Kidney epithelial cell (primary cell): ENCODE data around the gene GTF3C6. TPM values are rescaled to one million over a fixed set of nuclear protein-coding genes. Genes with fewer than 3 reads are reported as not detected.

Source experiments
- DNase-seq: peaks from one replicate; pipeline ENCODE4 v3.0.0-alpha.2; 2010; ENCODE audit warnings: low read depth
- H3K27me3 ChIP-seq: 2 replicates; pipeline ENCODE4 v1.6.0; 2011; ENCODE audit warnings: low read length; ENCODE audit not compliant: control insufficient read depth, insufficient read depth
- H3K36me3 ChIP-seq: 2 replicates; pipeline ENCODE4 v1.5.1; 2011; ENCODE audit warnings: low read length; ENCODE audit not compliant: control insufficient read depth, insufficient read depth
- H3K4me3 ChIP-seq: 2 replicates; pipeline ENCODE4 v1.5.1; 2011; ENCODE audit warnings: low read depth, mild to moderate bottlenecking, control low read depth, low read length
- total RNA-seq: library from RNA; depleted of rRNA; stranded (reverse); fragments of >200 nt; gene quantifications from 2 replicates; pipeline ENCODE4 v1.2.3, GENCODE V29; 2015
- TF ChIP-seq, protein P1 (sequence below): IDR thresholded peaks from 2 replicates; pipeline ENCODE4 v1.5.1; 2011; ENCODE audit warnings: mild to moderate bottlenecking, moderate library complexity, low read length, control low read depth, inconsistent platforms; ENCODE audit not compliant: insufficient read depth, poor library complexity, severe bottlenecking

Gene GTF3C6
- total RNA-seq, 1 donor from 2014 or later, result 66.3 TPM

DNA sequence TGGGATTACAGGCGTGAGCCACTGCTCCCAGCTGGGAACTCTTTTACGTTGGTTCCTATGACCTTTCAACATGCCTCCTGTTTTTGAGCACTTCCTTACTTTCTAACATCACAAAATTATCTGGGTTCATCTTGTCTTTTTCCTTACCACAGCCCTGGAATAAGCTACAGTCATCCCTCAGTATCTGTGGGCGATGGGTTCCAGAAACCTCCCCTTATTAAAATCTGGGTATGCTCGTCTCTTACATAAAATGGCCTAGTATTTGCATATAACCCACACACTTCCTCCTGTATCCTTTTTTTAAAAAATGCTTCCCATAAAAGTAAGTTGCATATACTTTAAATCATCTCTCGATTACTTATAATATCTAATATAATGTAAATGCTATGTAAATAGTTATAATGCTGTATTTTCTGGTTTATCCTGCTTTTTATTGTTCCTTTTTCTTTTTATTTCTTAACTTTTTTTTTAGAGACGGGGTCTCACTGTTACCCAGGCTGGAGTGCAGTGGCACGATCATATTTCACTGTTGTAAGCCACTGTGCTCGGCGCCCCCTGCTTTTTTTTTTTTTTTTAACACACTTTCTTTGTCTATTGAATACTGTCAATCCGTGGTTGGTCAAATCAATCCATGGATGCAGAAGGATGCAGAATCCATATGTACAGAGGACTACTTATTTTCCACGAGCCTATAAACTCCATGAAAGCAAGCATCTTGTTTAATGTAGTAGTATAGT lies 32.5 kb downstream of the GTF3C6 start:
- H3K36me3 ChIP-seq, result no peaks in the 10 kb centered on the region
- H3K4me3 ChIP-seq, result no peak overlapping the region
- DNase-seq, result no peak
- H3K27me3 ChIP-seq, result no peaks in the 10 kb centered on the region
- TF ChIP-seq, protein P1, sequence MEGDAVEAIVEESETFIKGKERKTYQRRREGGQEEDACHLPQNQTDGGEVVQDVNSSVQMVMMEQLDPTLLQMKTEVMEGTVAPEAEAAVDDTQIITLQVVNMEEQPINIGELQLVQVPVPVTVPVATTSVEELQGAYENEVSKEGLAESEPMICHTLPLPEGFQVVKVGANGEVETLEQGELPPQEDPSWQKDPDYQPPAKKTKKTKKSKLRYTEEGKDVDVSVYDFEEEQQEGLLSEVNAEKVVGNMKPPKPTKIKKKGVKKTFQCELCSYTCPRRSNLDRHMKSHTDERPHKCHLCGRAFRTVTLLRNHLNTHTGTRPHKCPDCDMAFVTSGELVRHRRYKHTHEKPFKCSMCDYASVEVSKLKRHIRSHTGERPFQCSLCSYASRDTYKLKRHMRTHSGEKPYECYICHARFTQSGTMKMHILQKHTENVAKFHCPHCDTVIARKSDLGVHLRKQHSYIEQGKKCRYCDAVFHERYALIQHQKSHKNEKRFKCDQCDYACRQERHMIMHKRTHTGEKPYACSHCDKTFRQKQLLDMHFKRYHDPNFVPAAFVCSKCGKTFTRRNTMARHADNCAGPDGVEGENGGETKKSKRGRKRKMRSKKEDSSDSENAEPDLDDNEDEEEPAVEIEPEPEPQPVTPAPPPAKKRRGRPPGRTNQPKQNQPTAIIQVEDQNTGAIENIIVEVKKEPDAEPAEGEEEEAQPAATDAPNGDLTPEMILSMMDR, result no peak

DNA sequence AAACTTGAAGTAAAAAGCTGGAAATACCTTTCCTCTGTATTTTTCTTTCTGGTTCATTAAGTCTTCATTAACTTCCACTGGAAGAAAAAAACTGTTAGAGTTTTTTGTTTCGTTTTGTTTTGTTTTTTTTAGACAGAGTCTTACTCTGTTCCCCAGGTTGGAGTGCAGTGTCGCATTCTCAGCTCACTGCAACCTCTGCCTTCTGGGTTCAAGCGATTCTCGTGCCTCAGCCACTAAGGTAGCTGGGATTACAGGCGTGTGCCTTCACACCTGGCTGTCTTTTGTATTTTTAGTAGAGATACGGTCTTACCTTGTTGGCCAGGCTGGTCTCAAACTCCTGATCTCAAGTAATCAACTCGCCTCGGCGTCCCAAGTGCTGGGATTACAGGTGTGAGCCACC lies 38.2 kb downstream of the GTF3C6 start:
- H3K27me3 ChIP-seq, result no peaks in the 10 kb centered on the region
- peaks cover 2% of the 10 kb centered on the region for H3K36me3 ChIP-seq
- DNase-seq, result no peak
- TF ChIP-seq, protein P1, result no peak
- H3K4me3 ChIP-seq, result no peak overlapping the region

DNA sequence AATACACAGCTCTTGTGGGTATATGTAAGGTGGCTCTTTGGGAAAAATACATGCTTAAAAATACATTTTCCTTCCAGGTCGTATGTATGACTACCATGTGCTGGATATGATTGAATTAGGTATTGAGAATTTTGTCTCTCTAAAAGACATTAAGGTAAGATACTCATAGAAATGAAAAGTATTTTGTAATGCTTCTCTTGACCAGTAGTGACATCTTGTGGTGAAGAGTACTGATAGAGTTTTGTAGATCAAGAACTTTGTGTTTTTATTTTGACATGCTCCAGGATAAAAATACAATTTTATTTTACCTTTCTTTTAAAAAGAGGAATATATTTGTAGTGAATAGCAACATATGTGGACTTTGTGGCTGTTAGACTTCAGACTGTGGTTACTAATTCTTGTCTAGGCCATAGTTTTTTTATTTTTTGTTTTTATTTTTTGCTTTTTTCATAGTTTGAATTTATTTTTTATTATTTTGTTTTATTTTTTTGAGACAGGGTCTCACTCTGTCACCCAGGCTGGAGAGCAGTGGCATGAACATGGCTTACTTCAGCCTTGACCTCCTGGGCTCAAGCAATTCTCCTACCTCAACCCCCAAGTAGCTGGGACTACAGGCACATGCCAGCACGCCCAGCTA lies 41.2 kb downstream of the GTF3C6 start:
- peaks cover 2% of the 10 kb centered on the region for H3K36me3 ChIP-seq
- no peak for DNase-seq
- TF ChIP-seq, protein P1, result peak; percentile 44
- no peak overlapping the region for H3K4me3 ChIP-seq
- H3K27me3 ChIP-seq, result no peaks in the 10 kb centered on the region

DNA sequence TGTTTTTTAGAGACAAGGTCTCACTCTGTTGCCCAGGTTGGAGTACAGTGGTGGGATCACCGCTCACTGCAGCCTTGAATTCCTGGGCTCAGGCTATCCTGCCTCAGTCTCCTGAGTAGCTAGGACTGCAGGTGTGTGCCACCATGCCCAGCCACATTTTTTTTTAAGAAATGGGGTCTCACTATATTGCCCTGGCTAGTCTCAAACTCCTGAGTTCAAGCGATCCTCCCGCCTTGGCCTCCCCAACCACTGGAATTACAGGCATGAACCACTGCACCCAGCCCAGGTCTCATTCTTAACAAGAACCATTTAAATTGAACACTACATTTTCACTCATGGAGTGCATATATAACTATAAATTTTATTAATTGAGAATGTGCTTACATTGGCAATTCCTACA lies 43.8 kb downstream of the GTF3C6 start:
- Histone ChIP-seq H3K36me3 (peaks cover 2% of the 10 kb centered on the region), H3K4me3 (no peak overlapping the region), H3K27me3 (no peaks in the 10 kb centered on the region)
- no peak for DNase-seq
- TF ChIP-seq, protein P1, result no peak

DNA sequence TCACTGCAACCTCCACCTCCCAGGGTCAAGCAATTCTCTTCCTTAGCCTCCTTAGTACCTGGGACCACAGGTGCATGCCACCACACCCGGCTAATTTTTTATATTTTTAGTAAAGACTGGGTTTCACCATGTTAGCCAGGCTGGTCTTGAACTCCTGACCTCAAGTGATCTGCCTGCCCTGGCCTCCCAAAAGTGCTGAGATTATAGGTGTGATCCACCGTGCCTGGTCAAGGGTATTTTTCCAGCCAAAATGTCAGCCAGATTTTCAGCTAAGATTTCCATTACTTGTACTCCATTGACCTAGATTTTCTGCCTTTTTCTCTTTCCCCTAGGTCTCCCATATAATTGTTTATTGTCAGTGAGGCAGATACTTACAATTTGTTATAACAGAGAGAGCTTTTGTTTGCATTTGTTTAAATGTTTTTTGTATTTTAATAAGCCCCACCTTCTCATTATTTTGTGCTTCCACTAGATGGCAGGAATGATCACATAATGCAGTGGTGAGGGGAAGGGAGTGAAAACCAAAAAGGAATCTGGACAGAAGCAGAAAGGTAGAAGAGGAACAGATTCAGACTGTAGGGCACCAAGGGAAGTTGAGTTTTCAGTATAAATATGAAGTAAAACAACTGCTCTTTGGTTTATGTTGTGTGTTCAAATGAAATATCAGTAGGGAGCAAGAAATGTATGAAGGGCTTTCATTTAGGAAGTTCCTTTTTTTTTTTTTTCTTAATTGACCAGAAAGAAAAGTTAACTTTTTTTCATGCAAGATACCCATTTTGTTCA lies 53.0 kb downstream of the GTF3C6 start:
- TF ChIP-seq, protein P1, result peak; percentile 53
- DNase-seq, result no peak
- Histone ChIP-seq H3K36me3 (peaks cover 3% of the 10 kb centered on the region), H3K4me3 (no peak overlapping the region), H3K27me3 (no peaks in the 10 kb centered on the region)
